PC-3 (cell line): ENCODE measurements around the gene KDM4F. TPM values are rescaled to one million over a fixed set of nuclear protein-coding genes. Genes with fewer than 3 reads are reported as not detected.
"Not testable (repeated sequence)": the region's sequence is repeated elsewhere in the genome, so short reads cannot be mapped to it uniquely, and the experiment has no call there.

Experiments used
- ATAC-seq: fragments of 200-7000 bp; cut with Tn5 transposase; 2 replicates; pipeline ENCODE4 v1.9.1; 2020; ENCODE audit warnings: mild to moderate bottlenecking, moderate library complexity
- BruUV-seq: library from RNA; stranded (reverse); fragments of 400-500 nt; replicated peaks from 2 replicates; lab custom pipeline; 2021; lab: Mats Ljungman, UMichigan
- CTCF ChIA-PET: fragments of 300-600 bp; sonication (Branson Sonifier 250); formaldehyde crosslinking; loops from one replicate; lab custom pipeline; 2022; ENCODE audit warnings: antibody characterized with exemption; lab: Charles Lee
- POLR2A ChIA-PET: fragments of 300-600 bp; sonication (Branson Sonifier 250); formaldehyde crosslinking; loops from one replicate; lab custom pipeline; 2022; ENCODE audit warnings: antibody characterized with exemption; ENCODE audit not compliant: unreplicated experiment; lab: Charles Lee
- DNase-seq: peaks from one replicate; pipeline ENCODE4 v3.0.0-alpha.2; 2015
- H2AFZ ChIP-seq: fragments of 300-600 bp; sonication (generic); 2 replicates; pipeline ENCODE4 v1.6.0; 2016; ENCODE audit warnings: antibody characterized with exemption, low read length
- H3F3A ChIP-seq: fragments of 300-600 bp; sonication (generic); one replicate; pipeline ENCODE4 v1.6.0; 2017; ENCODE audit warnings: antibody characterized with exemption, low read length, control low read depth, mild to moderate bottlenecking; ENCODE audit not compliant: unreplicated experiment
- H3K27ac ChIP-seq: fragments of 300-600 bp; sonication (generic); 2 replicates; pipeline ENCODE4 v1.5.1; 2016; ENCODE audit warnings: mild to moderate bottlenecking, low read length
- H3K27me3 ChIP-seq: fragments of 300-600 bp; sonication (generic); 2 replicates; pipeline ENCODE4 v1.6.1; 2016; ENCODE audit warnings: low read length, mixed read lengths
- H3K36me3 ChIP-seq: fragments of 300-600 bp; sonication (generic); 2 replicates; pipeline ENCODE4 v1.6.1; 2016; ENCODE audit warnings: low read depth, mixed run types, low read length, mixed read lengths
- H3K4me1 ChIP-seq: fragments of 300-600 bp; sonication (generic); 2 replicates; pipeline ENCODE4 v1.5.1; 2016; ENCODE audit warnings: low read length; ENCODE audit not compliant: insufficient read depth
- H3K4me2 ChIP-seq: fragments of 300-600 bp; sonication (generic); 2 replicates; pipeline ENCODE4 v1.6.0; 2016; ENCODE audit warnings: low read length
- H3K4me3 ChIP-seq: fragments of 300-600 bp; sonication (generic); 2 replicates; pipeline ENCODE4 v1.5.1; 2016; ENCODE audit warnings: mild to moderate bottlenecking, low read length, mixed read lengths
- H3K79me2 ChIP-seq: fragments of 300-600 bp; sonication (generic); 2 replicates; pipeline ENCODE4 v1.6.1; 2017; ENCODE audit warnings: low read length, mixed read lengths
- H3K9ac ChIP-seq: fragments of 300-600 bp; sonication (generic); 2 replicates; pipeline ENCODE4 v1.6.0; 2016; ENCODE audit warnings: mild to moderate bottlenecking, low read length
- H3K9me2 ChIP-seq: fragments of 300-600 bp; sonication (generic); replicated peaks from 2 replicates; pipeline ENCODE4 v1.6.1; 2016; ENCODE audit warnings: mixed run types, low read length, mixed read lengths
- H3K9me3 ChIP-seq: fragments of 300-600 bp; sonication (generic); 2 replicates; pipeline ENCODE4 v1.6.1; 2016; ENCODE audit warnings: low read length, mixed read lengths
- H4K20me1 ChIP-seq: fragments of 300-600 bp; sonication (generic); 2 replicates; pipeline ENCODE4 v1.6.1; 2016; ENCODE audit warnings: low read length, mixed read lengths
- CTCF ChIP-seq: fragments of 300-600 bp; sonication (generic); conservative IDR thresholded peaks from 2 replicates; pipeline ENCODE4 v1.5.1; 2017; ENCODE audit warnings: antibody characterized with exemption, low read depth, mild to moderate bottlenecking, low read length
- EZH2 ChIP-seq: fragments of 300-600 bp; sonication (generic); IDR thresholded peaks from one replicate; pipeline ENCODE4 v1.6.1; 2017; ENCODE audit warnings: antibody characterized with exemption, mild to moderate bottlenecking, low read length; ENCODE audit not compliant: unreplicated experiment
- EZH2phosphoT487 ChIP-seq: fragments of 300-600 bp; sonication (generic); IDR thresholded peaks from 2 replicates; pipeline ENCODE4 v1.6.1; 2018; ENCODE audit warnings: mild to moderate bottlenecking, antibody characterized with exemption, low read length, borderline replicate concordance
- intact Hi-C: fragments of 100-400 bp; cut with micrococcal nuclease; formaldehyde crosslinking; loops from 2 replicates; pipeline ENCODE4 v1.9.0; 2023
- total RNA-seq: library from RNA; depleted of rRNA; stranded (reverse); fragments of >200 nt; gene quantifications from 2 replicates; pipeline ENCODE4 v1.2.3, GENCODE V29; 2014

The KDM4F gene
- total RNA-seq, 1 experiment from 2014 or later: not detected

- no peak overlapping the region for H3K27ac ChIP-seq
- H3K9me2 ChIP-seq: no peaks in the 10 kb centered on the region
- TF ChIP-seq EZH2 (no peak), CTCF (no peak)
- no peak overlapping the region for H2AFZ ChIP-seq
- POLR2A ChIA-PET: no interaction called here
- H3K4me1 ChIP-seq: no peaks in the 10 kb centered on the region
- H3K79me2 ChIP-seq: no peaks in the 10 kb centered on the region
- no peaks in the 10 kb centered on the region for H3F3A ChIP-seq
- DNase-seq (no peak), ATAC-seq (no peak)
- H3K27me3 ChIP-seq: peaks cover 12% of the 10 kb centered on the region; the same call in 1 of the 2 replicates
- H3K4me2 ChIP-seq: no peak overlapping the region
- no peak overlapping the region for H3K4me3 ChIP-seq
- no peaks in the 10 kb centered on the region for H3K36me3 ChIP-seq
- no peak overlapping the region for H3K9ac ChIP-seq
- H4K20me1 ChIP-seq: no peaks in the 10 kb centered on the region
- BruUV-seq: no TSS peak
- CTCF ChIA-PET: no interaction called here
- intact Hi-C loops: no loop called here
- H3K9me3 ChIP-seq: no peaks in the 10 kb centered on the region
Measured at GRCh38 chr11:95011376-95011775, 37.8 kb upstream of the KDM4F start.

- no peak for ATAC-seq
Measured at GRCh38 chr11:95014184-95014821, 34.9 kb upstream of the KDM4F start.

GRCh38 chr11:95016139-95016538 lies 33.1 kb upstream of the KDM4F start:
- no peak overlapping the region for H3K27ac ChIP-seq
- no peaks in the 10 kb centered on the region for H3K27me3 ChIP-seq
- H3K9me2 ChIP-seq: no peaks in the 10 kb centered on the region
- no peaks in the 10 kb centered on the region for H3F3A ChIP-seq
- no peak overlapping the region for H3K9ac ChIP-seq
- H3K9me3 ChIP-seq: no peaks in the 10 kb centered on the region
- ChIA-PET CTCF (no interaction called here), POLR2A (no interaction called here)
- H3K4me1 ChIP-seq: no peaks in the 10 kb centered on the region
- no peaks in the 10 kb centered on the region for H3K79me2 ChIP-seq
- TF ChIP-seq EZH2phosphoT487: no peak
- no peak for TF ChIP-seq EZH2
- TF ChIP-seq CTCF: no peak
- H2AFZ ChIP-seq: no peak overlapping the region
- H3K4me2 ChIP-seq: no peak overlapping the region
- no peaks in the 10 kb centered on the region for H4K20me1 ChIP-seq
- intact Hi-C loops: no loop called here
- H3K4me3 ChIP-seq: no peak overlapping the region
- no TSS peak for BruUV-seq
- DNase-seq: peak; percentile 58
- no peaks in the 10 kb centered on the region for H3K36me3 ChIP-seq
- ATAC-seq: peak; percentile 97

More at GRCh38 chr11:95014184-95014821, 34.9 kb upstream of the KDM4F start:
- no peak overlapping the region for H3K9ac ChIP-seq
- DNase-seq: no peak
- POLR2A ChIA-PET: no interaction called here
- no peaks in the 10 kb centered on the region for H3K79me2 ChIP-seq
- H3K36me3 ChIP-seq: no peaks in the 10 kb centered on the region
- no peak overlapping the region for H3K4me2 ChIP-seq
- no peaks in the 10 kb centered on the region for H3F3A ChIP-seq
- no peaks in the 10 kb centered on the region for H3K9me3 ChIP-seq
- H3K4me1 ChIP-seq: no peaks in the 10 kb centered on the region
- H4K20me1 ChIP-seq: no peaks in the 10 kb centered on the region
- no TSS peak for BruUV-seq
- TF ChIP-seq EZH2phosphoT487 (no peak), EZH2 (no peak)
- no peaks in the 10 kb centered on the region for H3K9me2 ChIP-seq
- peaks cover 8% of the 10 kb centered on the region; the same call in 1 of the 2 replicates for H3K27me3 ChIP-seq
- H3K4me3 ChIP-seq: no peak overlapping the region
- H2AFZ ChIP-seq: no peak overlapping the region
- CTCF ChIA-PET: no interaction called here
- H3K27ac ChIP-seq: no peak overlapping the region
- intact Hi-C loops: no loop called here

GRCh38 chr11:95021468-95021867 lies 27.8 kb upstream of the KDM4F start:
- H4K20me1 ChIP-seq, intact Hi-C loops, CTCF ChIA-PET: not testable (repeated sequence)

More at GRCh38 chr11:95021468-95021867, 27.8 kb upstream of the KDM4F start:
- H3K4me3 ChIP-seq, H2AFZ ChIP-seq, H3K4me2 ChIP-seq, H3K79me2 ChIP-seq, BruUV-seq, POLR2A ChIA-PET, ATAC-seq, H3K4me1 ChIP-seq, H3K9me3 ChIP-seq, H3K27ac ChIP-seq, H3K36me3 ChIP-seq, DNase-seq, H3K9me2 ChIP-seq, H3K9ac ChIP-seq, H3F3A ChIP-seq: not testable (repeated sequence)
- peaks cover 11% of the 10 kb centered on the region; the same call in 1 of the 2 replicates for H3K27me3 ChIP-seq
